DMS114 treated with DMSO at 0.1 percent for 48 hours (cell line): ENCODE data around the gene FAH.

Source experiments
- DNase-seq: peaks from one replicate; lab custom pipeline; 2025; ENCODE audit not compliant: unreplicated experiment; lab: John Stamatoyannopoulos, UW

The FAH gene

GRCh38 chr15:80194914-80195313, 42.1 kb downstream of the FAH start:
- no peak for DNase-seq

GRCh38 chr15:80199366-80199765, 46.6 kb downstream of the FAH start:
- no peak for DNase-seq

GRCh38 chr15:80199869-80200268, 47.1 kb downstream of the FAH start:
- no peak for DNase-seq

GRCh38 chr15:80201256-80202015, 48.6 kb downstream of the FAH start:
- no peak for DNase-seq

GRCh38 chr15:80202016-80202315, 49.2 kb downstream of the FAH start:
- DNase-seq = no peak

- DNase-seq = no peak
Measured at GRCh38 chr15:80202641-80203360, 50.0 kb downstream of the FAH start.

- no peak for DNase-seq
Measured at GRCh38 chr15:80203361-80203885, 50.6 kb downstream of the FAH start.

GRCh38 chr15:80204231-80204630, 51.4 kb downstream of the FAH start:
- DNase-seq = no peak

GRCh38 chr15:80207887-80208286, 55.1 kb downstream of the FAH start:
- DNase-seq = no peak

GRCh38 chr15:80208758-80209734, 56.2 kb downstream of the FAH start:
- DNase-seq = no peak

- DNase-seq = no peak
Measured at GRCh38 chr15:80210611-80211573, 58.1 kb downstream of the FAH start.

GRCh38 chr15:80211976-80212375, 59.2 kb downstream of the FAH start:
- no peak for DNase-seq

- DNase-seq = no peak
Measured at GRCh38 chr15:80214910-80215309, 62.1 kb downstream of the FAH start.

GRCh38 chr15:80216141-80216540, 63.3 kb downstream of the FAH start:
- no peak for DNase-seq

GRCh38 chr15:80216911-80217310, 64.1 kb downstream of the FAH start:
- DNase-seq = no peak

GRCh38 chr15:80217327-80217900, 64.6 kb downstream of the FAH start:
- DNase-seq = no peak

- DNase-seq = no peak
Measured at GRCh38 chr15:80219955-80220354, 67.2 kb downstream of the FAH start.

- no peak for DNase-seq
Measured at GRCh38 chr15:80228959-80229610, 76.3 kb downstream of the FAH start.

GRCh38 chr15:80231371-80231770, 78.6 kb downstream of the FAH start:
- no peak for DNase-seq
